HuH-7.5 (cell line): ENCODE data around the gene FUNDC2.

Source experiments
- DNase-seq: peaks from one replicate; pipeline ENCODE4 v3.0.0; 2011; ENCODE audit warnings: low spot score

Gene FUNDC2

GRCh38 chrX:155023907-155024833 is 2.5 kb upstream of the FUNDC2 start:
- no peak for DNase-seq

DNA sequence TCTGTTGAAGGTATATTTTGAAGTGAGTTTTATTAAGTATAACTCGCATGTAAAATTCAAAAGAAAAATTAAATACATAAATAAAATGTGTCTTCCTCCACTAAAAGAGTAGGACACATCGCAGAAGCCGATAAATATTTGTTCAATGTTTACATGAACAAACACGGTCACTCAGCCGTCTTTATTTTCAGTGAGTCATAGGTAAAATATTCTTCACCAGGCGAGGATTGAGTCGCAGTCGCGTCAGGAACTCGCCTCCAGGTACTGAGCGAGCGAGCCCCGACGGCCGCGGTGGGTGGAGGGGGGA is 271 bp upstream of the FUNDC2 start:
- no peak for DNase-seq

GRCh38 chrX:155027509-155028066 is 944 bp downstream of the FUNDC2 start:
- no peak for DNase-seq

DNA sequence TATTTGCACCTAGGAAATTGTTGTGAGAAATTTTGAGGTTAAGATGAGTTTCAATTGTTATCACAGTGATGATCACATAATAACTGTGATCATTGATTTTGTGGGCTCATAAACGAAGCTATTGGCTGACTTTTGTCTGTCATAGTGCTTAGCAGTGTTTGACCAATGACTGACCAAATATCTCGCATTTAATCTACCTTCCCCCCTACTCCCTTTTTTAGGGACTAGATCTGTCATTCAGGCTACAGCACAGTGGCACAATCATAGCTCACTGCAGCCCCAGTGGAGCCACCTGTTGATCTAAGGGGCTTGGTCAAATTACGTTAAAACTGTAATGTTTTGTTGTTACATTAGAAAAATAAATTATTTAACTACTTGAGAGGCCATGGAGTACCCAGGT is 1.5 kb downstream of the FUNDC2 start:
- no peak for DNase-seq

DNA sequence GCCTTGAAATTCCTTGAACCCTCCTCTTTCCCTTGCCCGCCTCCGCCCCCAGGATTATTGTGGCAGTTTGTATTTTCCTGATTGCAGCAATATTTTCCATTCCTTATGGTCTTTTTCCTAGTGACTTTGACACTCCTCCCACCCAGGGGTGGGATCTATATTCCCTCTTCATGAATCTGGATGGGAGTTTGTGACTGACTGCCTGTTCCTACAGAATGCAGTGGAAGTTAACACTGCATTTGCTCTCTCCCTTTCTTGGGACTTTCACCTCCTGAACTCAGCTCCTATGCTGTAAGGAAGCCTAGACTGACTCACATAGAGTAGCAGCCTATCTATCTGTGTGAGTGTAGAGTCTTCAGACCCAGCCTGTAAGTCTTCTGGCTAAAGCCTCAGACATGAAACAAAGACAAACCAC is 2.2 kb downstream of the FUNDC2 start:
- no peak for DNase-seq

- DNase-seq = no peak
Measured at GRCh38 chrX:155031657-155032056, 5.0 kb downstream of the FUNDC2 start.

DNA sequence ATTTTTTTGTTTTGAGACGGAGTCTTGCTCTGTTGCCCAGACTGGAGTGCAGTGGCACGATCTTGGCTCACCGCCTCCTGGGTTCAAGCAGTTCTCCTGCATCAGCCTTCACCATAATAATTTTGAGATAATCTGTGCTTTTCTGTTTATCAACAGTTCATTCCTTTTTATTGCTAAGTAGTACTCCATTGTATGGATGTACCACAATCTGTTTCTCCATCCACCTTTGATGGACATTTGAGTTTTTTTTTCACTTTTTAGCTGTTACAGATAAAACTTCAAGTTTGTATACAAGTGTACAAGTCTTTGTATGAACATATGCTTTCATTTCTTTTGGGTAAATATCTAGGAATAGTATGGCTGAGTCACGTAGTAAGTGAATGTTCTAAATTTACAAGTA is 9.0 kb downstream of the FUNDC2 start:
- DNase-seq = no peak

- DNase-seq = no peak
Measured at GRCh38 chrX:155046129-155046810, 19.6 kb downstream of the FUNDC2 start.

GRCh38 chrX:155046811-155047528 is 20.3 kb downstream of the FUNDC2 start:
- DNase-seq = no peak

DNA sequence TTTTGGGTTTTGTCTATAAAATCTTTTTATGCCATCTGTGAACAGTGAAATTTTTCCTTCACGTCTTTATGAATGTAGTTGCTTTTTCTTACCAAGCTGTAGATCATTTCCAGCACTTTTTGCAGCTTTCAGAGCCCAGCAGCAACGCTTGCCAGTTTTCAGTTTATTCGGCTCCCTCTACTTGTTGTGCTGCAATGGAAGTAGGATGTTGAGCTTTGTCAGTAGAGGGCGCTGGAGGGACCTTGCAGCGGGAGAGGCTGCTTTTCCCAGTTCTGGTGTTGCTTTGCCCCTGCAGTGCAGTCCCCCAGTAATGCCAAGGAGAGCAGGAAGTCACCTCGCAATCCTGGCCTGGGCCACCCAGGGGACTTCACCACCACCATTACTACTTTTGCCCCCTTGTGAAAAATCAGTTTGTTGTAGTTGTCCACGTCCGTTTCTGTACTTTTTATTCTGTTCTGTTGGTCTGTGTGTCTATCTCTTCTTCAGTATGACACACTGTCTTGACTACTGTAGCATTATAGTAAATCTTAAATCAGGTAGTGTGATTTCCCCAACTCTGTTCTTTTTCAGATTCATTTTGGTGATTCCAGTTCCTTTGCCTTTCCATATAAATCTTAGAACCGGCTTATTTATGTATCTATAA is 22.5 kb downstream of the FUNDC2 start:
- no peak for DNase-seq

GRCh38 chrX:155052738-155053498 is 26.3 kb downstream of the FUNDC2 start:
- no peak for DNase-seq

- DNase-seq = no peak
Measured at GRCh38 chrX:155053656-155054055, 27.0 kb downstream of the FUNDC2 start.

DNA sequence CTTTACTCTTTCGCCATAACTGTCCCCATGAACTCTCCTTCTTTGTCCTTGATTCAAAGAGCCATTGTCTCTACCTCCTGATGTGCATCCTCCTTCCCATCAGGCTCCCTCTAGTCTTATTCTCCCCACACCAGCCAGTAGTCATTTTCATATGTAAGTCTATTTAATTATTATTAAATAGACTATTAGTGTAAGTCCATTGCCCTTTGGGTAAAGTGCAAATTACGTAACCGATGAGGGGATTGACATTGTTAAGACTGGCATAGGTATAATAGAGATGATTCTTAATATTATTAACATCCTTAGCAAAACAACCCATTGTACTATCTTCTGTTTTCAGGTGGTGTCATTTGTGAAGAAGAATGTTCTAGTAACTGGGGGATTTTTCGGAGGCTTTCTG is 27.6 kb downstream of the FUNDC2 start:
- DNase-seq = no peak

DNA sequence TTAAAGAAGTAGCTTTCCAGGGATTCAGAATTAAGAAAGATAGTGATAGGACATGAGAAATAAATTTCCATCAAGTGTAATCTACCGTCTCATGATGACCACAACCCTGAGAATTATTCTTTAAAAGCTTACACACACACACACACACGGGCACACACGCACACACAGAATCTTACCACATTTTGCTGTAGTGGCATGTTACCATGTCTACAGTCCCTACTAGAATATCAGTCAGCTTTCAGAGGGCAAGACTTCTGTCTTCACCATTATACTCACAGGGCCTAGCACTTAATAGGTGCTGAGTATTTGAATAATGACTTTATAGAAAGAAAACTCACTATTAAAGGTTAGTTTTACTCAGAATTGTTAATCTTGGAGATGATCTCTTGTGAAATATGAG is 28.9 kb downstream of the FUNDC2 start:
- DNase-seq = no peak

GRCh38 chrX:155056471-155056870 is 29.8 kb downstream of the FUNDC2 start:
- no peak for DNase-seq

DNA sequence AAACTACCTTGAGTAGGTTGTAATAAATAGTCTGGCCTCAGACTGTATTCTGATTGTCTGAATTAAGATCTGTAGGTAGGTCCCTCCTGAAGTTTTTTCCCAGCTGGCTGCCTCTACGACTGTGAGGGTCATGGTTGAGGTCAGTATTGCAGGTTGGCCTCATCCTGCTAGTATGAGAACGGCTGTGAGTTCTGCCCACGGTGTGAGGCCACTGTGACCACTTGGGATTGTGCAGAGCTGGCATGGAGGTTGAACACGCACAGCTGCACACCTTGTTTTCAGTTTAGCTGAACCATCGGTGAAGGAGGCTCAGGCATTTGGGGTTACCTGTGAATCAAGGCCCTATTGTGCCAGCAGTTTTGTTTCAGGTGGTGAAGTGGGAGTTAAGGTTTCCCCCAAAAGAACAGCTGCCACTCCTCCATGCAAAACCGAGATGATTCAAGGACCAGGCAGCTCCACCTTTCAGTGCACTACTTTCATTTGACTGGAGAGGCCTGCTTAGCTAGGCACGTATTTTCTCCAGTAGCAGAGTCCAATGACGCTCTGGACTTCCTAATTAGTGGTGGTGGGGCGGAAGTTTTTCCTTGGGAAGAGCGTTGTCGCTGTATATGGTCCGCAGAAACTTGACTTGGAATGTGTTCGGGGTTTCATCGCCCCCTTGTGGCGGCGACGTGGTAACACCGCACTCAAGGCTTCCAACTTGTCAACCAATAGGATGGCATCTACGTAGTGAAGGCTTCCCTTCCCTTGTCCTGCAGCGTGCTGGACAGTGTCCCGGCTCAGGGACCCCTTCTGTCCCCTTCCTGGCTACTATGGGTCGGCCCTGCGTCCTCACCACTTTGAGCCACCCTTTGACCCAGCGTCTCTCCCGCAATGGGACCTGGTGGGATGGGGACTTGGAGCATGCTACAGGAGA is 30.5 kb downstream of the FUNDC2 start:
- no peak for DNase-seq

DNA sequence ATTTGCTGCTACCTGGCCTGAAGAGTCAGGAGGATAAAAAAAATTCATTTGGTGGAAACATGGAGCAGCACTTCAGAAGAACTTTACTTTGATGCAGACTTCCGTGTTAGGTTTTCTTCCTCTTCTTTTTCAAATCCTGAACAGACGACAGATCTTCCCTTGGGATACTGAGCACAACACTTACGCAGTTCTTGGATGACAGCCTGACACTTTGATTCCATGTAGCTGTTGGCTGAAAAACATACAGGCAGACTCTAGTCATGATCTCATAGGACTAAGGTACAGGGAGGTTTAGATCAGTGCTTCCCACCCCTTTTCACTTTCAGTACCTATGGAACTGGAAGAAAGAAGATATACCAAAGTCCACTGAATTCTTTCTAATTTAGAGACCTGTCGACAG is 35.1 kb downstream of the FUNDC2 start:
- DNase-seq = no peak

- DNase-seq = no peak
Measured at GRCh38 chrX:155065035-155065734, 38.5 kb downstream of the FUNDC2 start.

DNA sequence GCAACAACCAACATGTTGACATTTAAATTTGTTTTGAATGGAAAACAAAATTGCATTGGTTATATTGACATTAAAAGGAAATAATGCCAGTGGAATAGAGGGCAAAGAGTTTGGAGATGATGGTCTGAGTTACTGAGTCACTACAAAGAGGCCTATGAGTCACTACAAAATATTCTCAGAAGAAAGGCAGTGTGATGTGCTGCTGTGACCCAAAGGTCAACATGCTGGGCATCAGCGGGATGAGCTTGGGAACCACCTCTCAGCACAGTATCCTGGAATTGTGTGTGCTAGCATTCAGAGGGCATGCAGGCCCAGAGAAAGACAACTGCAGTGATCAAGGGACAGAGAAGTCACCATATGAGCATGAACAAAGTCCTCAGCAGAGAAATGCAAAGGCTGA is 41.5 kb downstream of the FUNDC2 start:
- DNase-seq = no peak

DNA sequence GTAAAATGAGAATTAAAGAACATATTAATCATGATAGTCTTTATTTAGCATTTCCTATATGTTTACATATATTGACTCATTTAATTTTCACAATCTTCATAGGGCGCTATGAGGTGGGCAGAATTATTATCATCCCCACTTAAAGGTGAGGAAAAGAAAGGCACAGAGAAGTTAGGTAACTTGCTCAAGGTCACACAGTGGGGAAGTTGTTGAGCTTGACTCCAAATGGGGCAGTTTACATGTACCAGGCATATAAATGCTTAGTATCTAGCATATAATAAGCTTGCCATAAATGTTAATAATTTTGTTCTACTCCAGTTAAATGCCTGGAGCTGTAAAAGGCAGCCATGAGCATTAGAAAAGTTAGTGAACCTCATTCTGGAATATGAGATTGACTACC is 42.8 kb downstream of the FUNDC2 start:
- DNase-seq = no peak
